Measurements from ENCODE around the gene SLC35B2. TPM values are rescaled to one million over a fixed set of nuclear protein-coding genes. Genes with fewer than 3 reads are reported as not detected.

The SLC35B2 gene, protein sequence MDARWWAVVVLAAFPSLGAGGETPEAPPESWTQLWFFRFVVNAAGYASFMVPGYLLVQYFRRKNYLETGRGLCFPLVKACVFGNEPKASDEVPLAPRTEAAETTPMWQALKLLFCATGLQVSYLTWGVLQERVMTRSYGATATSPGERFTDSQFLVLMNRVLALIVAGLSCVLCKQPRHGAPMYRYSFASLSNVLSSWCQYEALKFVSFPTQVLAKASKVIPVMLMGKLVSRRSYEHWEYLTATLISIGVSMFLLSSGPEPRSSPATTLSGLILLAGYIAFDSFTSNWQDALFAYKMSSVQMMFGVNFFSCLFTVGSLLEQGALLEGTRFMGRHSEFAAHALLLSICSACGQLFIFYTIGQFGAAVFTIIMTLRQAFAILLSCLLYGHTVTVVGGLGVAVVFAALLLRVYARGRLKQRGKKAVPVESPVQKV
- 64.6 and 69.5 TPM in 2 replicates for total RNA-seq

DNA sequence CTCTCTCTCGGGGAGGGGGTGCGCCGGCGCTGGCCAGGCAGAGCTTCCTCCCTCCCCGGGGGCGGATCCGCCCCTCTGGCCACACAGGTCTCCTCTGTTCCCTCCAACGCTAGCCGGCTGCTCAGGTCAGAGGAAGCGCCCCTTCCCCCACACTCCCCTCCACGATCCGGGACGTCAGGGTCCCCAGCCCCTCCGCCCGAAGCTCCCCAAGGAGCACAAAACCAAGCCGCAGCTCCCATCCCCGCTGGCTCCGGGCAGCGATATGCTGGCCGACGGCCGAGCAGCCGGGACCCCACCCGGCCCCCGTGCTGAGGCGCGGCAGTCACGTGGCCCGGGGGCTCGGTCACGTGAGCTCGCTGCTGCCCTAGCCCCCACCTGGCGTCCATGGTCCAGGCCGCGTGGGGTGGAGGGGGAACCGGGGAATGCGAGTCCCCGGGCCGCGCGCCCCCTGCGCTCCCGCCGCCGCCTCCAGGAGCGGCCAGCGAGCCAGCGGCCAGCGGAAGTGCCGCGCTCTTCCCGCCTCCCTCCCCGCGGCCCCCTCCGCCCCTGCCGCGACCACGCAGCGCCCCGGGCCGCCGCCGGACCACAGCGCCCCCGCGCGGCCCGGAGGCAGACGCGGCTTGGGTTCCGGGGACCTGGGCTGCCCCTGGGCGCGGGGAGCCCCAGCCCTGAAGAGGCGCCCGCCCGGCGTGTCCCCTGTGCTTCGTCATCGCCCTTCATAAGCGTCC lies at the start of gene SLC35B2:
Gene SLC35B2 (minus strand): TSS at position 504 of the 728 bp plus-strand sequence. CDS start 118 bp downstream, at position 386.

DNA sequence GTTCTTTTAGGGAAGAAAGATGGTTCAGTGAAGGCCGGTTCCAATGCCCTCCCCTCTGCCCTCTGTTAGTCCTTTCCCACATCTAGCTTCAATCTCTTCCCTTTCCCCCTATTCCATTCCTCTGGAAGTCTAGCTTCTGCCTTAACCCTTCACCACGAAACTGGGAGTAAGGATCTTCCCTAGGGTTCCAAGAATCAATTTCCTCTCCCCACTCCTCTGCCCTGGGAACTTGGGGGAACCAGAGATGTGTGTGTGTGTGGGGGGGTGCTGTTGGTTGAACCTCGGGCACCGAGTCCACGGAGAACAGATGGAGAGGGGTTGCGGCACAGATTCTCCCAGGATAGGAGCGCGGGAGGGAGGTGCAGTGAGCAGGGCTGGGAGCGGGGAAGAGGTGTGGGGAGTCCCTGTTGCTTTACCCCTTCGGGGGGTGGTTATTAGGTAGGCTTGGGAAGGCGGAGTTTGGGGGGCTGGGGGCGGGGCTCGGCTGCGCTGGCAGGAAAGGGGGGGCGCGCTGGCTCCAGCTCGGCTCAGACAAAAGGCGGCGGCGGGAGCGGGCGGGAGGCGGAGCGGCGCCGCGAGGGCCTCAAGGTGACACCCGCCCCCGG lies 12.7 kb upstream of the SLC35B2 start, which contains the start of gene TMEM151B:
Gene TMEM151B (plus strand): TSS at position 530 of the 605 bp plus-strand sequence. CDS start 293 bp downstream, outside the sequence.

DNA sequence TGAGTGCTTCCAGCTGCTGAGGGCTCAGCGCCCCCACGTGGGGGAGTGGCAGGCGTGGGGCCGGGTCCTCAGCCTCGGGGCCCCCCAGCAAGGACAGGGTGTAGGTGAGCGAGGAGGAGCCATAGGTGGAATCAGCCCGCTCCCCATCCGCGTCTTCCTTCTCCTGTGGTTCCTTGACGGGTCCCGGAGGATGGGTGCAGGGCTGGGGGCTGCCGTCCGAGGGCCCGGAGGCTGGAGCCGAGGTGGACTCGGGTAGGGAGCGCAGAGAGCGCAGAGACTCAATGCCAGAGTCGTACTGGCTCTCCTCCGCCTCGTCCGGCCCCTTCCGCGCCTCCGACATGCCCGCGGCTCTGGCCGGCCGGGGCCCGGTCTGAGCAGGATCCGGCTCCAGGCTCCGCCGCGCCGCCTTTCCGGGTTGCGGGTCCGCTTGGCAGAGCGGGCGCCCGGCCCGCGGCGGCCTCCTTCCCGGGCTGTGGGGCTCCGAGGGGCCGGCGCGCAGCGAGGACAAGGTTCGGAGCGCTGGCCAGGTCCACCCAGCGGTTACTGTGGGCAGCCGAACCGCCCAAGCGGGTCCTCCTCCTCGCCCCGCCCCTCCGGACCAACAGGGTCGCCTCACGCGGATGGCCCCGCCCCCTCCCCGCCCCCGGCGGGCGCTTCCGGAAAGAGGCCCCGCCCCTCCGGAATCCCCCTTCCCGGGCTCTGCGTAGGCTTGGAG lies 7.8 kb upstream of the SLC35B2 start, which contains the start of gene NFKBIE:
Gene NFKBIE (minus strand): TSS at position 545 of the 715 bp plus-strand sequence. CDS start 205 bp downstream, at position 340.

DNA sequence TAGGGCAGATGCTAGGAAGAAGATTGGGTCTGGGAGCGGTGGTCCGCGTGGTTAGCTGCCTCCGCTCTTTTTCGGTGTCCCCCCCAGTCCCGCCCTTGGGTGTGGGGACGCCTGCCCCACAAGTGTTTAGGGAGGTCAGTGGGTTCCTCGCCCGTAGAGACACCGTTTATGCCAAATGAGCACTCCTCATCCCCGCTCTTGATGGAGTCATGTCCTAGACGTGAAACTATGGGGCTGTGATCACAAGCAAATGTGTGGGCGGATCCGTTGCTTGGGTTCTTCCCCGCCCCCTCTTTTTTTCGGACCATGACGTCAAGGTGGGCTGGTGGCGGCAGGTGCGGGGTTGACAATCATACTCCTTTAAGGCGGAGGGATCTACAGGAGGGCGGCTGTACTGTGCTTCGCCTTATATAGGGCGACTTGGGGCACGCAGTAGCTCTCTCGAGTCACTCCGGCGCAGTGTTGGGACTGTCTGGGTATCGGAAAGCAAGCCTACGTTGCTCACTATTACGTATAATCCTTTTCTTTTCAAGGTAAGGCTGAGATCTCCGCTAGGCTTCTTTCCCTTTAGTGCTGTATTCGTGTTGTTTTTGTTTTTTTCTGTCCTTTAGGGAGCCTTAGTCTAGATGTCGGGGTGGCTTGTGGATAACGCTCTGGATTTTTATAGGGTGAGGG lies 10.5 kb downstream of the SLC35B2 start, which contains the start of gene HSP90AB1:
Gene HSP90AB1 (plus strand): TSS at position 439 of the 675 bp plus-strand sequence. CDS start 1,529 bp downstream, outside the sequence.

DNA sequence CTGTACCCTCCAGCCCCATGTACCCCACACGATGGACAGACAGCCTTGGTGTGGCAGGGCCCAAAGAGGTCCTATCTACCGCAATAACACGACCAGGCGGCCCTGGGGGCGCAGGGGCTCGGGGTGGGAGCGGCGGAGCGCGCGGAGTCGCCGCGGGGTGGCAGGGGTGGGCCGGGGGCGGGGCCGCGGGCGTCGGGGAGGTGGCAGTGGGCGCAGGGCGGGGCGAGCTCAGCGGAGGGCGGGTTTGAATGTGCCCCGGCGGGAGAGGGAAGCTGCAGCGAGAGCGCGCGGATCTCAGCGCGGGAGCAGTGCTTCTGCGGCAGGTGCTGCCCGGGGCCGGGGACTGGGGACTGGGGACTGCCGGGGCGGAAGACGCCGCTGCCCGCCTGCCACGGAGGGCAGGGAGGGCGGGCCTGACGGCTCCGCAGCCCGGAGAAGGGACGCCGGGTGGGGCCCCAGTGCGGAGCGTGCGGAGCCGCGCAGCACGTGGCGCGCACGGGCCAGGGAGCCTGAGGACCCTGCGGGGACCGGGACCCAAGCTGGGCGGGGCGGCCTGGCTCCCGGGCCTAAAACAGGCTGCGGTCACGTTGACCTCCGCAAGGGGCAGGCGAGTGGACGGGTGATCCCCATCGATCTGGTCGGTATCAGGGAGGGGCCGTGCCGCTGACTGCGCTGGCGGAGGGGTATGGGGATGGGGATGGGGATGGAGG lies 33.9 kb downstream of the SLC35B2 start, which contains the start of gene SLC29A1:
Gene SLC29A1 (plus strand): TSS at position 277 of the 710 bp plus-strand sequence. CDS start 3,719 bp downstream, outside the sequence.

DNA sequence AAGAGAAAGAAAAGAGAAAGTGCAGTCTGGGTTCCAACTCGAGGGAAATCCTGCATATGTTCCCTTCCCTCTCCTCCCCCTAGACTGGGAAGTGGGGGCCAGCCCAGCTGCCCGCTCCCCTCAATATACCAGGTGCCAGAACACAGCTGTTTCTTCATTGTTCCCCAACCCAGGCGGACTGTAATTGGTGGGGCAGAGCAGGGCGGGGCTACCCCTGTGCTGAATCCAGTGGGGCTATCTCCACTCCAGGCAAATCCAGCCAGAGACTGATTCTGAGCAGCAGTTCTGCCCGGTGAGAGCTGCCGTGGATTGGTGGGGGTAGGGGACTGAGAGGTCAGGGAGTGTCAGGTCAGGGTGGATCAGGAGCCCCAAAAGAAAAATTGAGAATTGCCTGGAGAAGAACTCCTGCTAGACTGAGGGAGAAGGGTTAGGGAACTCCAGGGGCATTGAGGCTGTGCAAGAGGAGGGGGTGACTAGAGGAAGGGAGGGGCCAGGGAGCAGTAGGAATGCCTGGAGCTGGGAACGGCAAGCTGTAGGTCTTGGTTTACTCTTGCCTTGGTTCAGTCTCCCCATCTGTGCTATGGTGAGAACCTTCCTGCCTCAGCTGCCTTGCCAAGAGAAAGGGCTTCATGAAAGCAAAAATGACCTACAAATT lies 40.5 kb downstream of the SLC35B2 start, which contains the start of gene MYMX:
Gene MYMX (plus strand): TSS at position 250 of the 655 bp plus-strand sequence. CDS start 546 bp downstream, outside the sequence.

Small RNA genes lying within 50 kb of the gene (small RNA-seq; reads per million reads assigned to genes)
- gene RN7SL811P = not detected

Other genes with a start within 250 kb of the SLC35B2 start
- 49.7 and 56.1 TPM in 2 replicates for gene MRPL14, start 130.1 kb downstream of the SLC35B2 start, total RNA-seq
- gene TMEM63B, start 130.0 kb downstream of the SLC35B2 start, total RNA-seq = 29.9 and 32.2 TPM in 2 replicates
- not detected in 2 replicates for gene CAPN11, start 98.7 kb downstream of the SLC35B2 start, total RNA-seq
- gene MYMX, start 40.6 kb downstream of the SLC35B2 start, total RNA-seq = not detected in 2 replicates
- gene SLC29A1, start 33.9 kb downstream of the SLC35B2 start, total RNA-seq = 25.9 and 29.4 TPM in 2 replicates
- gene HSP90AB1, start 10.4 kb downstream of the SLC35B2 start, total RNA-seq = 680 and 845 TPM in 2 replicates
- 4.3 and 8.9 TPM in 2 replicates for gene NFKBIE, start 8.0 kb upstream of the SLC35B2 start, total RNA-seq
- under 0.01 TPM in 2 replicates for gene TMEM151B, start 12.9 kb upstream of the SLC35B2 start, total RNA-seq
- 6.3 and 7.5 TPM in 2 replicates for gene AARS2, start 55.8 kb upstream of the SLC35B2 start, total RNA-seq
- 0.13 TPM in 1 of 2 replicates, not detected in the other for gene SPATS1, start 85.1 kb upstream of the SLC35B2 start, total RNA-seq
- gene CDC5L, start 130.2 kb upstream of the SLC35B2 start, total RNA-seq = 25.5 and 27.2 TPM in 2 replicates